A673 (cell line): ENCODE data around the gene GCNT3. TPM values are rescaled to one million over a fixed set of nuclear protein-coding genes. Genes with fewer than 3 reads are reported as not detected.

Experiments
- BruUV-seq: library from RNA; stranded (reverse); fragments of 400-500 nt; replicated peaks from 2 replicates; lab custom pipeline; 2021; lab: Mats Ljungman, UMichigan
- CTCF ChIA-PET: fragments of 300-600 bp; sonication (Branson Sonifier 250); formaldehyde crosslinking; loops from one replicate; lab custom pipeline; 2022; ENCODE audit warnings: antibody characterized with exemption; lab: Charles Lee
- POLR2A ChIA-PET: fragments of 300-600 bp; sonication (Branson Sonifier 250); formaldehyde crosslinking; loops from one replicate; lab custom pipeline; 2022; ENCODE audit warnings: antibody characterized with exemption; ENCODE audit not compliant: low non-redundant PET; lab: Charles Lee
- DNase-seq: peaks from one replicate; pipeline ENCODE4 v3.0.0-alpha.2; 2015; ENCODE audit warnings: low spot score
- H3K27ac ChIP-seq: fragments of 200-600 bp; sonication (generic); 2 replicates; pipeline ENCODE4 v1.5.1; 2016; ENCODE audit warnings: mixed run types, low read depth, mild to moderate bottlenecking, mixed read lengths, antibody characterized with exemption, low read length; ENCODE audit not compliant: poor library complexity, severe bottlenecking
- H3K27me3 ChIP-seq: fragments of 200-600 bp; sonication (generic); replicated peaks from 2 replicates; pipeline ENCODE4 v1.6.1; 2017; ENCODE audit warnings: mixed run types, low read depth, mild to moderate bottlenecking, mixed read lengths, antibody characterized with exemption, low read length; ENCODE audit not compliant: insufficient read depth, poor library complexity
- H3K36me3 ChIP-seq: fragments of 200-600 bp; sonication (generic); 2 replicates; pipeline ENCODE4 v1.6.1; 2016; ENCODE audit warnings: mixed run types, mild to moderate bottlenecking, mixed read lengths, antibody characterized with exemption, low read length; ENCODE audit not compliant: insufficient read depth, poor library complexity, severe bottlenecking
- H3K4me1 ChIP-seq: fragments of 200-600 bp; sonication (generic); 2 replicates; pipeline ENCODE4 v1.6.1; 2017; ENCODE audit warnings: mixed run types, mild to moderate bottlenecking, mixed read lengths, antibody characterized with exemption, low read length; ENCODE audit not compliant: insufficient read depth, poor library complexity, severe bottlenecking
- H3K4me3 ChIP-seq: fragments of 200-600 bp; sonication (generic); 2 replicates; pipeline ENCODE4 v1.5.1; 2016; ENCODE audit warnings: low read depth, mixed run types, mild to moderate bottlenecking, mixed read lengths, low read length; ENCODE audit not compliant: poor library complexity, severe bottlenecking
- H3K9me3 ChIP-seq: fragments of 200-600 bp; sonication (generic); 2 replicates; pipeline ENCODE4 v1.6.1; 2016; ENCODE audit warnings: mixed run types, low read depth, mild to moderate bottlenecking, mixed read lengths, antibody characterized with exemption, low read length; ENCODE audit not compliant: poor library complexity, severe bottlenecking
- EZH2 ChIP-seq: fragments of 200-600 bp; sonication (generic); IDR thresholded peaks from 2 replicates; pipeline ENCODE4 v1.6.1; 2017; ENCODE audit warnings: borderline replicate concordance, low read depth, mild to moderate bottlenecking, mixed read lengths, antibody characterized with exemption, low read length; ENCODE audit not compliant: poor library complexity, severe bottlenecking
- intact Hi-C: fragments of 100-400 bp; cut with micrococcal nuclease; formaldehyde crosslinking; loops from one replicate; pipeline ENCODE4 v1.10.0; 2022; ENCODE audit not compliant: unreplicated experiment
- total RNA-seq: library from RNA; stranded (reverse); gene quantifications from 2 replicates; pipeline ENCODE4 v1.2.3, GENCODE V29; 2021
- TF ChIP-seq, protein P1 (sequence below): fragments of 300-800, 200-600 bp; sonication (generic); conservative IDR thresholded peaks from 2 replicates; pipeline ENCODE4 v1.5.1; 2017; ENCODE audit warnings: low read depth, mild to moderate bottlenecking, antibody characterized with exemption, low read length, moderate library complexity, mixed read lengths

Gene GCNT3
- total RNA-seq, 1 experiment from 2014 or later: not detected

DNA sequence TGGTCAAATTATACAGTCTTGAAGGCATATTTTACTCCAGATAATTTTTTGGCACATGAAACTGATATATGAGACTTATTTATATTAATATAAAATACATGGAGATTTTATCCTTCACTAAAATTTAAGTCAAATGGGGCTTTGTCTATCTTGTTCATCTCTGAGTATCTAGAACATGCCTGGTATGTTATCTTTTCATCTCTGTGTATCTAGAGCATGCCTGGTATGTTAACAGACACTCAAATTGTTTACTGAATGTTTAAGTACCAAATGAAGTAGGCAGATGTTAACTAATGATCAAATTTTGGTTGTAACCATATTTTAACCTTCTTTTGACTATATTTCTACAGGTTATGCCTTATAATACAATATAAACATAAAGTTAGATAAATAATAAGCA is 38.0 kb downstream of the GCNT3 start:
- Histone ChIP-seq H3K4me3 (no peak overlapping the region), H3K27ac (no peak overlapping the region), H3K36me3 (peaks cover 48% of the 10 kb centered on the region), H3K4me1 (no peaks in the 10 kb centered on the region), H3K9me3 (no peaks in the 10 kb centered on the region), H3K27me3 (no peaks in the 10 kb centered on the region)
- TF ChIP-seq EZH2: no peak
- TF ChIP-seq, protein P1, sequence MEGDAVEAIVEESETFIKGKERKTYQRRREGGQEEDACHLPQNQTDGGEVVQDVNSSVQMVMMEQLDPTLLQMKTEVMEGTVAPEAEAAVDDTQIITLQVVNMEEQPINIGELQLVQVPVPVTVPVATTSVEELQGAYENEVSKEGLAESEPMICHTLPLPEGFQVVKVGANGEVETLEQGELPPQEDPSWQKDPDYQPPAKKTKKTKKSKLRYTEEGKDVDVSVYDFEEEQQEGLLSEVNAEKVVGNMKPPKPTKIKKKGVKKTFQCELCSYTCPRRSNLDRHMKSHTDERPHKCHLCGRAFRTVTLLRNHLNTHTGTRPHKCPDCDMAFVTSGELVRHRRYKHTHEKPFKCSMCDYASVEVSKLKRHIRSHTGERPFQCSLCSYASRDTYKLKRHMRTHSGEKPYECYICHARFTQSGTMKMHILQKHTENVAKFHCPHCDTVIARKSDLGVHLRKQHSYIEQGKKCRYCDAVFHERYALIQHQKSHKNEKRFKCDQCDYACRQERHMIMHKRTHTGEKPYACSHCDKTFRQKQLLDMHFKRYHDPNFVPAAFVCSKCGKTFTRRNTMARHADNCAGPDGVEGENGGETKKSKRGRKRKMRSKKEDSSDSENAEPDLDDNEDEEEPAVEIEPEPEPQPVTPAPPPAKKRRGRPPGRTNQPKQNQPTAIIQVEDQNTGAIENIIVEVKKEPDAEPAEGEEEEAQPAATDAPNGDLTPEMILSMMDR: no peak
- ChIA-PET POLR2A (no interaction called here), CTCF (no interaction called here)
- intact Hi-C loops: no loop called here
- BruUV-seq: no TSS peak
- DNase-seq: no peak

DNA sequence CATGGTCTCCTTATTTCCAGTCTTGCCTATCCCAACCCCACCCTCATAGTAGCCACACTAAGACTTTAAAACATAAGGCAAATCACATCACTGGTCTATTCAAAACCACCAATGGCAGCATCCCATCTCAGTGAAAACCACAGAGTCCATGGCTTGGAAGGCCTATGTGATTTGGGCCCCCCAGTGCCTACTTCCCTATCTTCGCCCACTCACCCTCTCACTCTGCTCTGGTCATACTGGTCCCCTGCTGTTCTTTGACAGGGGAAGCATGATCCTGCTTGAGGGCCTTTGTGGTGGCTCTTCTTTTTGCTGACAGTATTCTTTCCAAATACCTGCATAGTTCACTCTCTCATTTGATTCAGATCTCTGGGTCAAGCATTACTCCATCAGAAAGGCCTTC is 42.5 kb downstream of the GCNT3 start:
- intact Hi-C loops: no loop called here
- H3K4me1 ChIP-seq: no peaks in the 10 kb centered on the region
- H3K27ac ChIP-seq: no peak overlapping the region
- H3K4me3 ChIP-seq: no peak overlapping the region
- no TSS peak for BruUV-seq
- no peaks in the 10 kb centered on the region for H3K27me3 ChIP-seq
- ChIA-PET CTCF (no interaction called here), POLR2A (no interaction called here)
- peaks cover 43% of the 10 kb centered on the region for H3K36me3 ChIP-seq
- TF ChIP-seq, protein P1: no peak
- no peak for TF ChIP-seq EZH2
- H3K9me3 ChIP-seq: no peaks in the 10 kb centered on the region
- no peak for DNase-seq

DNA sequence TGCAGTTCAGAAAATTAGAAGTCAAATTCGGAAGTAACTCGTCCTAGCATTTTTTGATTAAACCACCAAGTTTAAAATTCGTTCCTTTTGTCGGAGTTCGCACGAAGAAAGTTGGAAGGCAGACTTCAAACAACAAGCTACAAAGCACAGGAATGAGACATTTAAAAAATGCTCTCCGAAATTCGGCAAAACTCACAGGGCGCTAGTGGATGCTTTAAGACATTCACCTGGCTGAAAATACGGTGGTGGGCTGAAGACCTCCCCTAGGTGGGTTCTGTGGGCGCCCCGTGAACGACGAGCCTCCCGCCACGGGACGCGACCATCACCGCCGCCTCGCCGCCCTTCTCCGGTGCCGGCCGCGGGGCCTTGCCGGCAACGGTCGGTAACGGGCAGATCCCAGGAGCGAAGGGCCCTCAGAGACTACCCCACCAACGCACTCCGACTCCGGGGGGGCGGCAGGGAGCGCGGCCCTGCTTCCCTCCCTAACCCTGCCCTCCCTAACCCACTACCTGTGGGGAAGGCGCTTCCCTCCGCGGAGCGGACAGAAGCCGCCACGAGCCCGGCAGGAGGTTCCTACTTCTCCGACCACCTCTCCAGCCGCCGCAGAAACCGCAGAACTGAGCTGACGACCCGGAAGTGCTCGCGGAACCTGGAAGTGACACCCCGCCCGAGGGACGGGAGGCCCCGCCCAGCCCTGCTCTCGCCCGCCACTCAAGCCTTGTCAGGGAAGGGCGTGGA is 45.5 kb downstream of the GCNT3 start, which contains the start of gene GTF2A2:
TSS of gene GTF2A2 (minus strand) at position 619 of the 738 bp plus-strand sequence. CDS start 5,238 bp downstream, outside the sequence.
- no peak for TF ChIP-seq EZH2
- TF ChIP-seq, protein P1: no peak
- Histone ChIP-seq H3K4me1 (no peaks in the 10 kb centered on the region), H3K4me3 (peak within 1 kb of the TSS; percentile 71), H3K9me3 (no peaks in the 10 kb centered on the region), H3K27me3 (no peaks in the 10 kb centered on the region), H3K36me3 (peaks cover 14% of the 10 kb centered on the region), H3K27ac (peak within 1 kb of the TSS; percentile 85)
- ChIA-PET CTCF (interaction anchor here (0.7 to 0.8 kb wide), 2 partner anchors 124 to 567 kb away, joined by 3 to 5 read pairs; no protein-coding TSS in a partner anchor), POLR2A (interaction anchor here (0.7 kb wide), 1 partner anchor 767 kb away, joined by 3 read pairs; no protein-coding TSS in a partner anchor)
- BruUV-seq: no TSS peak
- intact Hi-C loops: no loop called here
- DNase-seq: peak; percentile 97
